ENCODE results near the gene APP. TPM values are rescaled to one million over a fixed set of nuclear protein-coding genes. Genes with fewer than 3 reads are reported as not detected.

Gene APP
- total RNA-seq, 1 experiment from 2014 or later: 531 TPM

- DNase-seq (ENCODE audit: low spot score): no peak
- CTCF ChIA-PET: no interaction called here
- peaks cover 40% of the 10 kb centered on the region for H3K4me1 ChIP-seq (ENCODE audit: insufficient read depth, low read length, poor library complexity, severe bottlenecking)
- H3K27me3 ChIP-seq (replicated peaks; ENCODE audit: insufficient read depth, low read depth, low read length, poor library complexity): no peaks in the 10 kb centered on the region
- no peaks in the 10 kb centered on the region for H3K36me3 ChIP-seq (ENCODE audit: insufficient read depth, low read length, poor library complexity, severe bottlenecking)
- no TSS peak for BruUV-seq (replicated peaks)
- no peak overlapping the region for H3K4me3 ChIP-seq (ENCODE audit: low read depth, low read length, poor library complexity, severe bottlenecking)
- intact Hi-C loops (cut with micrococcal nuclease; ENCODE audit: unreplicated experiment): no loop called here
- TF ChIP-seq EZH2 (IDR thresholded peaks at IDR 0.05; ENCODE audit: borderline replicate concordance, low read depth, low read length, poor library complexity, severe bottlenecking) (no peak), CTCF (conservative IDR thresholded peaks at IDR 0.05; ENCODE audit: low read depth, low read length) (no peak)
- H3K9me3 ChIP-seq (ENCODE audit: low read depth, low read length, poor library complexity, severe bottlenecking): no peaks in the 10 kb centered on the region
- peak overlapping the region; percentile 31 for H3K27ac ChIP-seq (ENCODE audit: low read depth, low read length, poor library complexity, severe bottlenecking)
- POLR2A ChIA-PET (ENCODE audit: low non-redundant PET): no interaction called here
Measured at GRCh38 chr21:26148840-26149354, 21.7 kb downstream of the APP start.

- H3K36me3 ChIP-seq (ENCODE audit: insufficient read depth, low read length, poor library complexity, severe bottlenecking): no peaks in the 10 kb centered on the region
- H3K27me3 ChIP-seq (replicated peaks; ENCODE audit: insufficient read depth, low read depth, low read length, poor library complexity): no peaks in the 10 kb centered on the region
- intact Hi-C loops (cut with micrococcal nuclease; ENCODE audit: unreplicated experiment): no loop called here
- no TSS peak for BruUV-seq (replicated peaks)
- peak; percentile 39 for DNase-seq (ENCODE audit: low spot score)
- peaks cover 40% of the 10 kb centered on the region for H3K4me1 ChIP-seq (ENCODE audit: insufficient read depth, low read length, poor library complexity, severe bottlenecking)
- POLR2A ChIA-PET (ENCODE audit: low non-redundant PET): no interaction called here
- CTCF ChIA-PET: interaction anchor here (0.7 kb wide), 1 partner anchor 591 kb away, joined by 8 read pairs; no protein-coding TSS in a partner anchor
- TF ChIP-seq EZH2 (IDR thresholded peaks at IDR 0.05; ENCODE audit: borderline replicate concordance, low read depth, low read length, poor library complexity, severe bottlenecking) (no peak), CTCF (conservative IDR thresholded peaks at IDR 0.05; ENCODE audit: low read depth, low read length) (no peak)
- no peaks in the 10 kb centered on the region for H3K9me3 ChIP-seq (ENCODE audit: low read depth, low read length, poor library complexity, severe bottlenecking)
- H3K4me3 ChIP-seq (ENCODE audit: low read depth, low read length, poor library complexity, severe bottlenecking): no peak overlapping the region
- peak overlapping the region; percentile 31 for H3K27ac ChIP-seq (ENCODE audit: low read depth, low read length, poor library complexity, severe bottlenecking)
Measured at GRCh38 chr21:26148071-26148839, 22.3 kb downstream of the APP start.

- H3K4me1 ChIP-seq (ENCODE audit: insufficient read depth, low read length, poor library complexity, severe bottlenecking): peaks cover 40% of the 10 kb centered on the region
- TF ChIP-seq CTCF (conservative IDR thresholded peaks at IDR 0.05; ENCODE audit: low read depth, low read length) (no peak), EZH2 (IDR thresholded peaks at IDR 0.05; ENCODE audit: borderline replicate concordance, low read depth, low read length, poor library complexity, severe bottlenecking) (no peak)
- no peak overlapping the region for H3K27ac ChIP-seq (ENCODE audit: low read depth, low read length, poor library complexity, severe bottlenecking)
- BruUV-seq (replicated peaks): no TSS peak
- no peaks in the 10 kb centered on the region for H3K36me3 ChIP-seq (ENCODE audit: insufficient read depth, low read length, poor library complexity, severe bottlenecking)
- no peaks in the 10 kb centered on the region for H3K27me3 ChIP-seq (replicated peaks; ENCODE audit: insufficient read depth, low read depth, low read length, poor library complexity)
- no peak for DNase-seq (ENCODE audit: low spot score)
- intact Hi-C loops (cut with micrococcal nuclease; ENCODE audit: unreplicated experiment): no loop called here
- H3K4me3 ChIP-seq (ENCODE audit: low read depth, low read length, poor library complexity, severe bottlenecking): no peak overlapping the region
- POLR2A ChIA-PET (ENCODE audit: low non-redundant PET): interaction anchor here (0.7 kb wide), 1 partner anchor 21 kb away, joined by 3 read pairs; no protein-coding TSS in a partner anchor
- H3K9me3 ChIP-seq (ENCODE audit: low read depth, low read length, poor library complexity, severe bottlenecking): no peaks in the 10 kb centered on the region
- CTCF ChIA-PET: interaction anchor here (0.7 kb wide), 1 partner anchor 592 kb away, joined by 8 read pairs; no protein-coding TSS in a partner anchor
Measured at GRCh38 chr21:26147535-26147934, 23.0 kb downstream of the APP start.

Data from A673 (cell line).